HepG2 (cell line): ENCODE data around the gene COQ7. TPM values are rescaled to one million over a fixed set of nuclear protein-coding genes. Genes with fewer than 3 reads are reported as not detected.

ENCODE experiments used
- CSRNP2 ChIP-seq: sonication (generic); formaldehyde crosslinking; conservative IDR thresholded peaks from 2 replicates; pipeline ENCODE4 v1.8.0; 2022; ENCODE audit warnings: low read depth, missing genetic modification reagents
- HIVEP1 ChIP-seq: sonication (generic); formaldehyde crosslinking; IDR thresholded peaks from 2 replicates; pipeline ENCODE4 v1.4.0; 2020; ENCODE audit warnings: mild to moderate bottlenecking, missing genetic modification reagents
- KLF13 ChIP-seq: sonication (generic); formaldehyde crosslinking; IDR thresholded peaks from 2 replicates; pipeline ENCODE4 v1.4.0; 2020; ENCODE audit warnings: mild to moderate bottlenecking, missing genetic modification reagents
- NCOA5 ChIP-seq: sonication (generic); formaldehyde crosslinking; IDR thresholded peaks from 2 replicates; pipeline ENCODE4 v1.4.0; 2020; ENCODE audit warnings: missing genetic modification reagents
- NFE2L1 ChIP-seq: sonication (generic); formaldehyde crosslinking; IDR thresholded peaks from 2 replicates; pipeline ENCODE4 v1.4.0; 2020; ENCODE audit warnings: missing genetic modification reagents, mild to moderate bottlenecking, borderline replicate concordance
- NFYB ChIP-seq: sonication (generic); formaldehyde crosslinking; IDR thresholded peaks from 2 replicates; pipeline ENCODE4 v1.4.0; 2020; ENCODE audit warnings: missing genetic modification reagents
- PATZ1 ChIP-seq: sonication (generic); formaldehyde crosslinking; IDR thresholded peaks from 2 replicates; pipeline ENCODE4 v1.4.0; 2020; ENCODE audit warnings: missing genetic modification reagents
- PAXIP1 ChIP-seq: sonication (generic); formaldehyde crosslinking; conservative IDR thresholded peaks from 2 replicates; pipeline ENCODE4 v1.4.0; 2020; ENCODE audit warnings: mild to moderate bottlenecking, missing genetic modification reagents, moderate library complexity
- POGZ ChIP-seq: sonication (generic); formaldehyde crosslinking; IDR thresholded peaks from 2 replicates; pipeline ENCODE4 v1.4.0; 2020; ENCODE audit warnings: mild to moderate bottlenecking, missing genetic modification reagents
- RFXAP ChIP-seq: sonication (generic); formaldehyde crosslinking; IDR thresholded peaks from 2 replicates; pipeline ENCODE4 v1.4.0; 2020; ENCODE audit warnings: missing genetic modification reagents, borderline replicate concordance
- TCF7L2 ChIP-seq: IDR thresholded peaks from 2 replicates; pipeline ENCODE4 v1.6.1; 2011; ENCODE audit warnings: mild to moderate bottlenecking, low read depth, low read length, moderate library complexity
- TRIM22 ChIP-seq: fragments of 450-650 bp; IDR thresholded peaks from 2 replicates; pipeline ENCODE4 v1.6.1; 2017
- XRCC5 ChIP-seq: fragments of 200-400 bp; formaldehyde crosslinking; optimal IDR thresholded peaks from 2 replicates; pipeline ENCODE3; 2017; ENCODE audit warnings: mild to moderate bottlenecking, low read length
- ZBTB7B ChIP-seq: sonication (generic); formaldehyde crosslinking; IDR thresholded peaks from 2 replicates; pipeline ENCODE4 v1.4.0; 2020; ENCODE audit warnings: missing genetic modification reagents
- ZNF383 ChIP-seq: sonication (generic); formaldehyde crosslinking; IDR thresholded peaks from 2 replicates; pipeline ENCODE4 v1.4.0; 2020; ENCODE audit warnings: missing genetic modification reagents, mild to moderate bottlenecking, borderline replicate concordance
- ZNF484 ChIP-seq: sonication (generic); formaldehyde crosslinking; IDR thresholded peaks from 2 replicates; pipeline ENCODE4 v1.5.1; 2020; ENCODE audit warnings: mild to moderate bottlenecking, low read depth, missing genetic modification reagents, borderline replicate concordance
- ZNF577 ChIP-seq: sonication (generic); formaldehyde crosslinking; IDR thresholded peaks from 2 replicates; pipeline ENCODE4 v1.4.0; 2020; ENCODE audit warnings: mild to moderate bottlenecking, low read depth, missing genetic modification reagents, borderline replicate concordance
- ZNF615 ChIP-seq: sonication (generic); formaldehyde crosslinking; IDR thresholded peaks from 2 replicates; pipeline ENCODE4 v1.5.0; 2020; ENCODE audit warnings: mild to moderate bottlenecking, missing genetic modification reagents, borderline replicate concordance
- ZNF792 ChIP-seq: IDR thresholded peaks from 2 replicates; pipeline ENCODE4 v1.6.1; 2016
- ZSCAN21 ChIP-seq: sonication (generic); formaldehyde crosslinking; IDR thresholded peaks from 2 replicates; pipeline ENCODE4 v1.8.0; 2022; ENCODE audit warnings: mild to moderate bottlenecking, missing genetic modification reagents, moderate library complexity, borderline replicate concordance
- polyA plus RNA-seq, 8 experiments: library from polyadenylated mRNA; depleted of rRNA in 3 of 8; stranded (reverse) in 7 of 8; unstranded in 1 of 8; fragments of >200 nt; fragmentation: Illumina TruSeq in 4 of 8; extraction: Trizol in 4 of 8; gene quantifications; 2 replicates each; pipeline versions ENCODE4 v1.2.1 to v1.2.3, GENCODE V29; 2011 to 2016; ENCODE audit warnings: low read depth in 4 of 8, missing spikeins in 1 of 8, mixed read lengths in 1 of 8; ENCODE audit not compliant: insufficient read depth in 1 of 8
- total RNA-seq, 5 experiments: library from RNA; depleted of rRNA; stranded (reverse); fragments of >200 nt; fragmentation: Illumina TruSeq; extraction: Trizol; gene quantifications; 2 replicates each; pipeline ENCODE4 v1.2.3, GENCODE V29; 2016; ENCODE audit warnings: low read depth in 1 of 5

COQ7 gene
- total and polyA plus RNA-seq, 2 of the 13 experiments (the other 11 are each of a cell fraction or from before 2014, with no cell fraction given): 20.1 to 45.7 TPM

GRCh38 chr16:19067349-19068236 lies at the start of gene COQ7 (continued):
- peak; percentile 58 for TF ChIP-seq PAXIP1
- TF ChIP-seq ZNF792 (CRISPR knock-in tag): no peak; the same call in 1 of the 2 replicates
- TF ChIP-seq ZNF484 (CRISPR knock-in tag): no peak
- no peak for TF ChIP-seq NFE2L1 (CRISPR knock-in tag)
- TF ChIP-seq CSRNP2 (CRISPR knock-in tag): no peak
- peak; percentile 65 for TF ChIP-seq PATZ1 (CRISPR knock-in tag)
- peak; percentile 93 for TF ChIP-seq POGZ (CRISPR knock-in tag)
- TF ChIP-seq HIVEP1 (CRISPR knock-in tag): peak; percentile 84; the same call in 1 of the 2 replicates
- no peak for TF ChIP-seq NCOA5 (CRISPR knock-in tag)
- no peak for TF ChIP-seq ZNF577 (CRISPR knock-in tag)
- no peak; the same call in 1 of the 2 replicates for TF ChIP-seq ZNF383 (CRISPR knock-in tag)
- TF ChIP-seq ZSCAN21 (CRISPR knock-in tag): peak; percentile 33; the same call in 1 of the 2 replicates
- TF ChIP-seq ZNF615 (CRISPR knock-in tag): no peak
- peak; percentile 99 for TF ChIP-seq NFYB
- no peak for TF ChIP-seq TRIM22
- peak; percentile 90 for TF ChIP-seq XRCC5
- no peak for TF ChIP-seq TCF7L2
- peak; percentile 95 for TF ChIP-seq RFXAP (CRISPR knock-in tag)
- peak; percentile 60; the same call in 1 of the 2 replicates for TF ChIP-seq KLF13
- no peak; the same call in 1 of the 2 replicates for TF ChIP-seq ZBTB7B
